ENCODE results near the gene LRRC26.

LRRC26 gene

GRCh38 chr9:137167747-137168572, 1.9 kb downstream of the LRRC26 start:
- no peak for DNase-seq (ENCODE audit: low spot score)

GRCh38 chr9:137167277-137167746, 2.5 kb downstream of the LRRC26 start:
- DNase-seq (ENCODE audit: low spot score): no peak

- no peak for DNase-seq (ENCODE audit: low spot score)
These were observed 3.2 kb downstream of the LRRC26 start for GRCh38 chr9:137166380-137167229.

- no peak for DNase-seq (ENCODE audit: low spot score)
These were observed 4.5 kb downstream of the LRRC26 start for GRCh38 chr9:137165250-137165836.

DNA sequence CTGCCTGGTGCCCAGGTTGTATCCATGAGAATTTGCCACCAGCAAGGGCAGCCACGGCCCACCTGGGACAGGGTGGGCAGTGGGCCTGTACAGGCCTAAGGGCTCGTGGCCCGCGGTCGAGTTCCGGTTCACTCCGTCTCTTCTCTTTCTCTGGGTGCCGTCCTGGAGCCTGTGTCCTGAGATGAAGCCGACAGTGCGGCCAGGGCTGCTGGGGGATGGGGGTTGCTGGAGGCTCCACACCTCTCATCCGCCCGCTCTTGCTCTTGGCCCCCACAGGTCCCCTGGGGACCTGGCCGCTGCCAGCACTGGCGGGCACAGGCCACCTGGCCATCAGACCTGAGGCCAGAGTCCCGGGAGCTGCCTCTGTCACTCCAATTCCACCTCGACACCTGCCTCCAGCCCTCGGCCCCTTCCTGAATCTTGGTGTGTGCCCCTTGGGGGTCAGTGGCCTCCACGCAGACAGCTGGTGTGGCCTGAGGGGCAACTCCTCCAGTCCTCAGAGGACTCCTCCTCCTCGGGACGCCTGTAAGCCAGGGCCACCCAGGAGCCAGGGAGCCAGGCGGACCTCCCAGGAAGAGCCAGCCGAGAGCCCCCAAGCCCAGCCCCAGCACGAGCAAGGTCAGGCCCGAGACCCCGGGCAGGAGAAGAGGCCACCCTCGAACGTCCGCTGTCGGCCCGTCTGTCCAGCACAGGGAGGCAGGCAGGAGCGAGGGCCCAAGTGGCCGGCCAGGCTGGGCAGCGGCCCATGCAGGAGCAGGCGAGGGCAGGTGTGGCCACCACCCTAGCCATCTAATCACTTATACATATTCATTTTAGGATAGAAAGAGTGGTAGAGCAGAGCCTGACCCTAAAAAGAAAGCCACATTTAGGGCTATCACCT, 5.2 kb downstream of the LRRC26 start:
- DNase-seq (ENCODE audit: low spot score): no peak

- no peak for DNase-seq (ENCODE audit: low spot score)
These were observed 6.0 kb downstream of the LRRC26 start for GRCh38 chr9:137163805-137164204.

DNA sequence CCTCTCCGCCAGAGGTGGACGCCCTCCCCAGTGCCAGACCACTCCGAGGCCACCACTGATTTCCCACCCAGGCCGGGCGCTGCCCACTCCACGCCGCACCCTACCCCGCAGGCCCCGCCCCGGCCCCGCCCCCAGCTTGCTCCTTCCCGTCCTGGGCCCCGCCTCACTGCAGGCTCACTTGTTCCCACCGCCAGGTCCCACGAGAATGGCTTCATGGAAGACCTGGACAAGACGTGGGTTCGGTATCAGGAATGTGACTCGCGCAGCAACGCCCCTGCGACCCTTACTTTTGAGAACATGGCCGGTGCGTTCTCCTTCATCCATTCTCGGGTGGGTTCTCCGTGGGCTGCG, 6.5 kb downstream of the LRRC26 start:
- no peak for DNase-seq (ENCODE audit: low spot score)

DNA sequence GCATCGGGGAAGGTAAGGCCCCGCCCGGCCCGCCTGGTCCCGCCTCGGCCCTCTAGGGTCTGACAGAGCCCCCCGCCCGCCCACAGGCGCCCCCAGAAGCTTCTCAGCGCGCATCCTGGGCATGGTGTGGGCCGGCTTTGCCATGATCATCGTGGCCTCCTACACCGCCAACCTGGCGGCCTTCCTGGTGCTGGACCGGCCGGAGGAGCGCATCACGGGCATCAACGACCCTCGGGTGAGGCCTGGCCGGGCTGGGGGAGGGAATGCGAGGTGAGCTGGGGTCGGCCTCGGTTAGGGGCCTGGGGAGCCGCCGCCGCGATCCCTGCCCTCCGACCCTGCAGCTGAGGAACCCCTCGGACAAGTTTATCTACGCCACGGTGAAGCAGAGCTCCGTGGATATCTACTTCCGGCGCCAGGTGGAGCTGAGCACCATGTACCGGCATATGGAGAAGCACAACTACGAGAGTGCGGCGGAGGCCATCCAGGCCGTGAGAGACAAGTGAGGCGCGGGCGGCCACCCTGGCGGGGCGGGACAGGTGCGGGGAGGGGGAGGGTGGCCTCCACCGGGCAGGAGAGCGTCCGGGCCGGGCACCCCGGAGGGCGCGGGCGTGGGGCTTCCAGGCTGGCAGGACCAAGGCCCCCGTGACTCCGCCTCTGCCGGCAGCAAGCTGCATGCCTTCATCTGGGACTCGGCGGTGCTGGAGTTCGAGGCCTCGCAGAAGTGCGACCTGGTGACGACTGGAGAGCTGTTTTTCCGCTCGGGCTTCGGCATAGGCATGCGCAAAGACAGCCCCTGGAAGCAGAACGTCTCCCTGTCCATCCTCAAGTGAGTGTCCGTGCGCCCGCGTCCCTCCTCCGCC, 7.1 kb downstream of the LRRC26 start:
- no peak for DNase-seq (ENCODE audit: low spot score)

DNA sequence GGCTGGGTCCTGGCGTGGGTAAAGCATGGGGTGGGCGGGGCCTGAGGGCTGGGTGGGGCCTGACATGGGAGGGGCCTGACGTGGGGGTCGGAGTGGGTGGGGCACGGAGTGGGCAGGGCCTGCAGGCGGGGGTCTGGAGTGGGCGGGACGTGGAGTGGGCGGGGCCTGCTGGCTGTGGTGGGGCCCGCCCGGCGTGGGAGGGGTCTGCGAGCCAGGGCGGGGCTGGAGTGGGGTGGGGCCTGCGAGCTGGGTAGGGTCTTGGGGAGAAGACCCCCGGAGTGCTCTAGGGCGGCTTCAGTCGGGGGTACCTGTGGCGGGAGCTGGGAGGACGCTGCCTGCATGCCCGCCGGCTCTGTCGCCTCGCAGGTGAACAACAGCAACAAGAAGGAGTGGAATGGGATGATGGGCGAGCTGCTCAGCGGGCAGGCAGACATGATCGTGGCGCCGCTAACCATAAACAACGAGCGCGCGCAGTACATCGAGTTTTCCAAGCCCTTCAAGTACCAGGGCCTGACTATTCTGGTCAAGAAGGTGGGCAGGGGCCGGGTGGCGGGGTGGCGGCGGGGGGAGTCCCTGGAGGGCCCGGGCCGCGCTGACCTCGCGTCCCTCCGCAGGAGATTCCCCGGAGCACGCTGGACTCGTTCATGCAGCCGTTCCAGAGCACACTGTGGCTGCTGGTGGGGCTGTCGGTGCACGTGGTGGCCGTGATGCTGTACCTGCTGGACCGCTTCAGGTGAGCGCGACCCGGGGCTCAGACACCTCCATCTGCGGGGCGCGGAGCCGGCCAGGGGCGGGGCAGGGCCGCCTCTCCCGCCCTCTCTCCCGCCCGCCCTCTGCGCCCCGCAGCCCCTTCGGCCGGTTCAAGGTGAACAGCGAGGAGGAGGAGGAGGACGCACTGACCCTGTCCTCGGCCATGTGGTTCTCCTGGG, 8.0 kb downstream of the LRRC26 start:
- no peak for DNase-seq (ENCODE audit: low spot score)

- DNase-seq (ENCODE audit: low spot score): no peak
These were observed 8.9 kb downstream of the LRRC26 start for GRCh38 chr9:137160716-137161557.

GRCh38 chr9:137160054-137160425, 9.8 kb downstream of the LRRC26 start:
- DNase-seq (ENCODE audit: low spot score): no peak

DNA sequence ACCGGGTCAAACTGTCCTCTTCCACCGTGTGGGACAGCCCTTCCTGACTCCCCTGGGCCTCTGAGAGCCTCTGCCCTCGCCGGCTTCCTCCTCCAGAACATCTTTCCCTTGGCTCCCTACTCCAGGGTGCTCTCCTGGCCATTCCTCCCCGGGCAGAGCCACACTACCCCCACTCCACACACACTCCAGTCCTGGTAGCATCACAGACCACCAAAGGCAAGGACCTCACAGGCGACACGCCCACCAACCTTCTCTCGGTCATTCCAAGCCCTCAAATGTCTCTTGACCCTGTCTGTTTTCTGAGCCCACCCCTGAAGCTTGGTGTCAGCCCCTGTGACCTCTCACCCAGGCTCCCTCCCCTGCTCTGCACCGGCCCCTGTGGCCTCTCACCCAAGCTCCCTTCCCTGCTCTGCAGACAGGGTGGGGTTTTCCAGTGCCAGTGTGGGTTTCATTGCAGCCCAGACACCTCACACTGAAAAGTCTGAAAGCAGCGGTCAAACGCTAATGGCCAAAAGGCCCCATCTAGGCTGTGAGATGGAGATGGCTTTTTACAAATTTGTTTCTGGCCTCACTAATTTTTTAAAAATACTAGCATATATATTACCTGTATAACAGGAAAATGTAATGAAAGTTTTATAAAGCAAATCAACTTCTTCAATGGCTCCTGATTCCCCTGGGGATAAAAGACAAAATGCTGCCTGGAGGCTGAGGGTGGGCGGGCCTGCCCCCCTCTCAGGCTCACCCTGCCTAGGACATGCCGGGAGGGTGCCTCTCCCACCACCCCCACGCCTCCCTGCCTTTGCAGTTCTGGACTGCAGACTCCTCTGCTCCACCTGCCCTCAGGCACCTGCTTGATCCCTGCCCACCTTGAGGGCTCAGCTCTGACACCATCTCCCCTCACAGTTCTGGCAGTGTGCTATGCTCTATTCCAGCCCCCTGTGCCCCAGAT, 10.5 kb downstream of the LRRC26 start:
- no peak for DNase-seq (ENCODE audit: low spot score)

DNA sequence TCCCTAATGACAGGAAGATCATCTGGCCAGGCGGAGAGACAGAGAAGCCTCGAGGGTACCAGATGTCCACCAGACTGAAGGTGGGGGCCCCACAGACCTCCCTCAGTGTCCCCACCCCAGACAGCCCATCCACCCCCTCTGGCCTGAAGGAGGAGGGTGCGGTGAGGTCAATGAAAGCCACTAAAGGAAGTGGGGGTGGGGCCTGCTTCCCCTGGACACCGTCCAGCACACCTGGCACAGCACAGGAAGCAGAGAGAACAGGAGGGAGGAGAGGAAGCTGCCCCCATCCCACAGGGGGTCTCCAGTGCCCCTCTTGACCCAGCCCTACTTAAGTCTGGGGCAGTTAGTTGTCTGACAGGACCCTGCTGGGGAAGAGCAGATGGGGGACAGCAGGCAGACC, 11.2 kb downstream of the LRRC26 start:
- DNase-seq (ENCODE audit: low spot score): no peak

- no peak for DNase-seq (ENCODE audit: low spot score)
These were observed 12.0 kb downstream of the LRRC26 start for GRCh38 chr9:137157618-137158415.

GRCh38 chr9:137156567-137157375, 13.1 kb downstream of the LRRC26 start:
- DNase-seq (ENCODE audit: low spot score): no peak

- no peak for DNase-seq (ENCODE audit: low spot score)
These were observed 16.9 kb downstream of the LRRC26 start for GRCh38 chr9:137152844-137153405.
